Stimulated activated CD8-positive, alpha-beta memory T cell treated with anti-CD3 and anti-CD28 coated beads, Interleukin-2, amount 100 ng/mL, for 1 hour (primary cell): ENCODE results near the gene ELP6.

Experiments used
- DNase-seq, 2 donors: peaks; one replicate each; pipeline ENCODE4 v3.0.0-alpha.2; 2020; ENCODE audit warnings: low read depth in 2 of 2

ELP6 gene

GRCh38 chr3:47513125-47513929 lies at the start of gene ELP6:
TSS of gene ELP6 (minus strand) at chr3:47513712. CDS start at chr3:47513590, 122 bp downstream.
- DNase-seq = peak; percentile 92 to 95

GRCh38 chr3:47556351-47556750 lies 42.8 kb upstream of the ELP6 start:
- no peak for DNase-seq

GRCh38 chr3:47554335-47554734 lies 40.8 kb upstream of the ELP6 start:
- DNase-seq = no peak

GRCh38 chr3:47553407-47553806 lies 39.9 kb upstream of the ELP6 start:
- DNase-seq = no peak

- no peak for DNase-seq
Observed at GRCh38 chr3:47542471-47543173, 29.1 kb upstream of the ELP6 start.

GRCh38 chr3:47541583-47542108 lies 28.1 kb upstream of the ELP6 start:
- DNase-seq = no peak

GRCh38 chr3:47540281-47540680 lies 26.8 kb upstream of the ELP6 start:
- DNase-seq = no peak

- DNase-seq = no peak
Observed at GRCh38 chr3:47536967-47537366, 23.5 kb upstream of the ELP6 start.

GRCh38 chr3:47536221-47536891 lies 22.8 kb upstream of the ELP6 start:
- no peak for DNase-seq

- DNase-seq = no peak
Observed at GRCh38 chr3:47533996-47534454, 20.5 kb upstream of the ELP6 start.

- DNase-seq = no peak
Observed at GRCh38 chr3:47533481-47533880, 20.0 kb upstream of the ELP6 start.

- DNase-seq = no peak
Observed at GRCh38 chr3:47527952-47528725, 14.6 kb upstream of the ELP6 start.

GRCh38 chr3:47525617-47526016 lies 12.1 kb upstream of the ELP6 start:
- DNase-seq = no peak

- DNase-seq = no peak
Observed at GRCh38 chr3:47523310-47524073, 10.0 kb upstream of the ELP6 start.

- DNase-seq = peak; percentile 41 to 58
Observed at GRCh38 chr3:47522082-47522987, 8.8 kb upstream of the ELP6 start.

GRCh38 chr3:47520756-47521155 lies 7.2 kb upstream of the ELP6 start:
- no peak for DNase-seq

GRCh38 chr3:47517937-47518336 lies 4.4 kb upstream of the ELP6 start:
- DNase-seq = no peak

- no peak for DNase-seq
Observed at GRCh38 chr3:47515864-47516319, 2.4 kb upstream of the ELP6 start.

- DNase-seq = no peak
Observed at GRCh38 chr3:47515100-47515499, 1.6 kb upstream of the ELP6 start.
